C4-2B (cell line): ENCODE measurements around the gene CDH12.

Experiments
- CTCF ChIP-seq: fragments of 450-650 bp; conservative IDR thresholded peaks from 2 replicates; pipeline ENCODE4 v1.5.1; 2017; ENCODE audit warnings: mild to moderate bottlenecking
- ZFX ChIP-seq: fragments of 450-650 bp; IDR thresholded peaks from 2 replicates; pipeline ENCODE4 v1.6.1; 2017

DNA sequence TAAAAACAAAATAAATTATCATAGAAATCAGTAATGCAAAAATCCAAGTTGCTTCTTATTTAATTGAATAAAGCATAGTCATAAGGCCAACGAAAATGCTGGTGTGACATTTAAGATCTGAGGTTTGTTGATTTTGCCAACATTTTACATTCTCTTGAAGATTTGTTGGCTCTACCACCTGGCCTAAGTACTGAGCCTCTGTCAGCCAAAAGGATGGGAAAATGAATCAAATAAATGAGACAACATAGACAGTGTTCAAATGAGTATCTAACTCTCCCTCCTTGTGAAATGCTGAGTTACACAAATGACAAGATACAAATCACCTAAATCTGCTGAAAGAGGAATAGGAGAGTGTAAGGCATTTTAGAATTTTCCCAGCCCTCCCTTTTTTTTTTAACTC lies 575.0 kb downstream of the CDH12 start:
- TF ChIP-seq CTCF, result no peak
- no peak for TF ChIP-seq ZFX
